ENCODE measurements around the gene ECHS1. TPM values are rescaled to one million over a fixed set of nuclear protein-coding genes. Genes with fewer than 3 reads are reported as not detected.

ECHS1 gene
- total and polyA plus RNA-seq, 2 donors (not counting 3 experiments of a cell fraction or from before 2014, with no cell fraction given), result 46.2 to 108 TPM

GRCh38 chr10:133399123-133399601 is 26.0 kb upstream of the ECHS1 start:
- intact Hi-C loops (cut with micrococcal nuclease), result no loop called here
- H3K9me3 ChIP-seq (replicated peaks; ENCODE audit: control insufficient read depth, insufficient read depth, low read length), result no peaks in the 10 kb centered on the region
- FAIRE-seq (no peak), DNase-seq (ENCODE audit: low read depth, low spot score) (no peak)
- H2AFZ ChIP-seq (ENCODE audit: low read depth, low read length), result no peak overlapping the region
- no peaks in the 10 kb centered on the region for H3K9me1 ChIP-seq (replicated peaks; ENCODE audit: control insufficient read depth, extremely low read depth, insufficient read depth, low read length)
- H3K4me3 ChIP-seq (replicated peaks in 1 of 3; ENCODE audit: insufficient read depth in 1 of 3, low read depth in 1 of 3, low read length in 3 of 3), result no peak overlapping the region
- H3K27me3 ChIP-seq (ENCODE audit: control insufficient read depth in 2 of 2, insufficient read depth in 2 of 2, low read length in 2 of 2), result no peaks in the 10 kb centered on the region
- H3K36me3 ChIP-seq (ENCODE audit: control insufficient read depth in 2 of 2, extremely low read depth in 1 of 2, insufficient read depth in 2 of 2, low read length in 2 of 2), result peaks cover 16 to 32% of the 10 kb centered on the region in 2 experiments
- dilution Hi-C loops (cut with MboI; ENCODE audit: extremely low pct_ligation_motif_present, low sequenced_read_pairs), result no loop called here
- ChIA-PET CTCF (no interaction called here), POLR2A (no interaction called here)
- no peak overlapping the region for H3K4me2 ChIP-seq (ENCODE audit: insufficient read depth, low read length)
- no peak overlapping the region for H3K27ac ChIP-seq (ENCODE audit: insufficient read depth, low read depth, low read length)
- H3K4me1 ChIP-seq (ENCODE audit: control insufficient read depth, extremely low read depth, insufficient read depth, low read length), result peaks cover 2% of the 10 kb centered on the region
- BruUV-seq (replicated peaks), result no TSS peak
- TF ChIP-seq POLR2A (IDR thresholded peaks at IDR 0.05; ENCODE audit: low read depth, low read length), result no peak
- TF ChIP-seq, protein P1, sequence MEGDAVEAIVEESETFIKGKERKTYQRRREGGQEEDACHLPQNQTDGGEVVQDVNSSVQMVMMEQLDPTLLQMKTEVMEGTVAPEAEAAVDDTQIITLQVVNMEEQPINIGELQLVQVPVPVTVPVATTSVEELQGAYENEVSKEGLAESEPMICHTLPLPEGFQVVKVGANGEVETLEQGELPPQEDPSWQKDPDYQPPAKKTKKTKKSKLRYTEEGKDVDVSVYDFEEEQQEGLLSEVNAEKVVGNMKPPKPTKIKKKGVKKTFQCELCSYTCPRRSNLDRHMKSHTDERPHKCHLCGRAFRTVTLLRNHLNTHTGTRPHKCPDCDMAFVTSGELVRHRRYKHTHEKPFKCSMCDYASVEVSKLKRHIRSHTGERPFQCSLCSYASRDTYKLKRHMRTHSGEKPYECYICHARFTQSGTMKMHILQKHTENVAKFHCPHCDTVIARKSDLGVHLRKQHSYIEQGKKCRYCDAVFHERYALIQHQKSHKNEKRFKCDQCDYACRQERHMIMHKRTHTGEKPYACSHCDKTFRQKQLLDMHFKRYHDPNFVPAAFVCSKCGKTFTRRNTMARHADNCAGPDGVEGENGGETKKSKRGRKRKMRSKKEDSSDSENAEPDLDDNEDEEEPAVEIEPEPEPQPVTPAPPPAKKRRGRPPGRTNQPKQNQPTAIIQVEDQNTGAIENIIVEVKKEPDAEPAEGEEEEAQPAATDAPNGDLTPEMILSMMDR (IDR thresholded peaks at IDR 0.05; ENCODE audit: extremely low read depth in 1 of 2, insufficient read depth in 1 of 2, low read depth in 1 of 2, low read length in 2 of 2), result no peak
- TF ChIP-seq FOS (IDR thresholded peaks at IDR 0.05; ENCODE audit: borderline replicate concordance, insufficient read depth, low read length), result no peak
- TF ChIP-seq, protein P2, sequence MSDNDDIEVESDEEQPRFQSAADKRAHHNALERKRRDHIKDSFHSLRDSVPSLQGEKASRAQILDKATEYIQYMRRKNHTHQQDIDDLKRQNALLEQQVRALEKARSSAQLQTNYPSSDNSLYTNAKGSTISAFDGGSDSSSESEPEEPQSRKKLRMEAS (IDR thresholded peaks at IDR 0.05; ENCODE audit: insufficient read depth, insufficient read length), result no peak
- TF ChIP-seq EZH2 (IDR thresholded peaks at IDR 0.05; ENCODE audit: borderline replicate concordance, low read depth, low read length, severe bottlenecking), result no peak
- no peak for TF ChIP-seq POLR2AphosphoS5 (IDR thresholded peaks at IDR 0.05; ENCODE audit: insufficient read depth, low read depth, low read length)
- no peak for TF ChIP-seq GATA2 (IDR thresholded peaks at IDR 0.05; ENCODE audit: insufficient read depth, insufficient read length, low read depth, low read length)
- no peak for TF ChIP-seq MYC (IDR thresholded peaks at IDR 0.05; ENCODE audit: low read depth, low read length)
- TF ChIP-seq JUN (IDR thresholded peaks at IDR 0.05; ENCODE audit: borderline replicate concordance, insufficient read depth, insufficient read length, low read depth), result no peak
- no peaks in the 10 kb centered on the region for H4K20me1 ChIP-seq (replicated peaks; ENCODE audit: control insufficient read depth, extremely low read depth, insufficient read depth, low read length)
- no peak overlapping the region for H3K9ac ChIP-seq (replicated peaks; ENCODE audit: extremely low read depth, insufficient read depth, low read length)
- peaks cover 37% of the 10 kb centered on the region for H3K79me2 ChIP-seq (ENCODE audit: control insufficient read depth, insufficient read depth, low read length)

Measured in endothelial cell of umbilical vein (primary cell).